ENCODE data around the gene ZFAND3. TPM values are rescaled to one million over a fixed set of nuclear protein-coding genes. Genes with fewer than 3 reads are reported as not detected.

ZFAND3 gene
- total and polyA plus RNA-seq, 3 donors from 2014 or later, result 104 to 329 (median 109) TPM

DNA sequence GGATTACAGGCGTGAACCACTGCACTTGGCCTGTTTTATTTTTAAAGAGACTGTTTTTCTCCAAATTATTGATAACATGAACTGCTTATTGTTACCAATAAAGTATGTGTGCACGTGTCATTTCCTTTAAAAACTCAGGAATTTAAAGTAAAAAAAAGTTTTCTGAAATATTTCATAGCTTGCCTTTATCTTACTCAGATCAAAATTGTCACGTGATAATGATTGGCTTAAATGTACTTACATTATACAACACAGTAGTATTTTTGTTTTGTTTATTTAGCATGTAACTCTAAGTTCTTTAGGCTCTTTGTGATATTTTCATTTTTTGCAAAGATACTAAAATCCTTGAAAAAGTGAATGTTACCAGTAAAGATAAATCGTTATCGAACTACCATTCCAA lies 174.1 kb downstream of the ZFAND3 start:
- no peak for DNase-seq
- H3K27me3 ChIP-seq, result no peaks in the 10 kb centered on the region
- H3K4me1 ChIP-seq, result peaks cover 19% of the 10 kb centered on the region
- WGBS, 2 donors, result 60 to 68% methylated on average over 5 of the region's 5 CpGs
- H3K36me3 ChIP-seq (ENCODE audit: low read depth, missing control alignments), result no peaks in the 10 kb centered on the region
- no peak for TF ChIP-seq POLR2A (IDR thresholded peaks at IDR 0.05)
- TF ChIP-seq, protein P1, sequence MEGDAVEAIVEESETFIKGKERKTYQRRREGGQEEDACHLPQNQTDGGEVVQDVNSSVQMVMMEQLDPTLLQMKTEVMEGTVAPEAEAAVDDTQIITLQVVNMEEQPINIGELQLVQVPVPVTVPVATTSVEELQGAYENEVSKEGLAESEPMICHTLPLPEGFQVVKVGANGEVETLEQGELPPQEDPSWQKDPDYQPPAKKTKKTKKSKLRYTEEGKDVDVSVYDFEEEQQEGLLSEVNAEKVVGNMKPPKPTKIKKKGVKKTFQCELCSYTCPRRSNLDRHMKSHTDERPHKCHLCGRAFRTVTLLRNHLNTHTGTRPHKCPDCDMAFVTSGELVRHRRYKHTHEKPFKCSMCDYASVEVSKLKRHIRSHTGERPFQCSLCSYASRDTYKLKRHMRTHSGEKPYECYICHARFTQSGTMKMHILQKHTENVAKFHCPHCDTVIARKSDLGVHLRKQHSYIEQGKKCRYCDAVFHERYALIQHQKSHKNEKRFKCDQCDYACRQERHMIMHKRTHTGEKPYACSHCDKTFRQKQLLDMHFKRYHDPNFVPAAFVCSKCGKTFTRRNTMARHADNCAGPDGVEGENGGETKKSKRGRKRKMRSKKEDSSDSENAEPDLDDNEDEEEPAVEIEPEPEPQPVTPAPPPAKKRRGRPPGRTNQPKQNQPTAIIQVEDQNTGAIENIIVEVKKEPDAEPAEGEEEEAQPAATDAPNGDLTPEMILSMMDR (IDR thresholded peaks at IDR 0.05), result no peak
- intact Hi-C loops (cut with DNase I; ENCODE audit: low total_unique reads), result no loop called here
- no peak overlapping the region for H3K27ac ChIP-seq
- H3K9me3 ChIP-seq, result no peaks in the 10 kb centered on the region
- H3K4me3 ChIP-seq, result no peak overlapping the region

- H3K27me3 ChIP-seq, result no peaks in the 10 kb centered on the region
- H3K4me3 ChIP-seq, result no peak overlapping the region
- no peaks in the 10 kb centered on the region for H3K9me3 ChIP-seq
- TF ChIP-seq, protein P1 (IDR thresholded peaks at IDR 0.05), result no peak
- TF ChIP-seq POLR2A (IDR thresholded peaks at IDR 0.05), result no peak
- H3K36me3 ChIP-seq (ENCODE audit: low read depth, missing control alignments), result no peaks in the 10 kb centered on the region
- no peak for DNase-seq
- WGBS, 2 donors, result 41 to 61% methylated on average over 2 of the region's 2 CpGs
- intact Hi-C loops (cut with DNase I; ENCODE audit: low total_unique reads), result no loop called here
- peaks cover 14% of the 10 kb centered on the region for H3K4me1 ChIP-seq
- no peak overlapping the region for H3K27ac ChIP-seq
Measured at GRCh38 chr6:37994223-37994622, 174.7 kb downstream of the ZFAND3 start.

GRCh38 chr6:37998366-37998765 lies 178.8 kb downstream of the ZFAND3 start:
- 96 to 97% methylated on average over 2 of the region's 2 CpGs for WGBS, 2 donors
- peaks cover 7% of the 10 kb centered on the region for H3K4me1 ChIP-seq
- DNase-seq, result no peak
- intact Hi-C loops (cut with DNase I; ENCODE audit: low total_unique reads), result no loop called here
- H3K9me3 ChIP-seq, result no peaks in the 10 kb centered on the region
- H3K36me3 ChIP-seq (ENCODE audit: low read depth, missing control alignments), result no peaks in the 10 kb centered on the region
- H3K27me3 ChIP-seq, result no peaks in the 10 kb centered on the region
- TF ChIP-seq, protein P1 (IDR thresholded peaks at IDR 0.05), result no peak
- TF ChIP-seq POLR2A (IDR thresholded peaks at IDR 0.05), result no peak
- H3K4me3 ChIP-seq, result no peak overlapping the region
- no peak overlapping the region for H3K27ac ChIP-seq

DNA sequence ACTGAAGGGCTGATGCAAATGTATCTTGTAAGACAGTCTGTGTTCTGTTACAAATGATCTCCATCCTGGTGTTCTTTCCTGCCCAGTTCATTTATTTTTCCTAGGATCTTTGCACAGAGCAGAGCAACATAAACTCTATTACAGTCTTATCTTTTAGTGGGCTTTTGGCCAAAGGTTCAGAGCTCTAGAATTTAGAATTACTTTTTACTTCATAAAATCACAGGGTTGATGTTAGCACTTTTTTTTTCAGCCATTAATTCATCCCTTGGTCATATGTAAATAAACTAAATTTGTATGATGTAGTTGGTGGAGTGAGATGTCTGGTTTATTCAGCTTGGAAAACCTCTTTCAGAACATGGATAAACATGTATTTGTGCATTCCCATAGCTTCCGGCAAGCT lies 181.9 kb downstream of the ZFAND3 start:
- WGBS, 2 donors, result 22 to 59% methylated on average over 1 of the region's 1 CpG
- Histone ChIP-seq H3K27ac (no peak overlapping the region), H3K9me3 (no peaks in the 10 kb centered on the region), H3K36me3 (ENCODE audit: low read depth, missing control alignments) (no peaks in the 10 kb centered on the region), H3K4me3 (no peak overlapping the region), H3K4me1 (no peaks in the 10 kb centered on the region), H3K27me3 (no peaks in the 10 kb centered on the region)
- no peak for TF ChIP-seq POLR2A (IDR thresholded peaks at IDR 0.05)
- TF ChIP-seq, protein P1 (IDR thresholded peaks at IDR 0.05), result no peak
- no peak for DNase-seq
- intact Hi-C loops (cut with DNase I; ENCODE audit: low total_unique reads), result no loop called here

- 91 to 93% methylated on average over 2 of the region's 2 CpGs for WGBS, 2 donors
- intact Hi-C loops (cut with DNase I; ENCODE audit: low total_unique reads), result no loop called here
- H3K27ac ChIP-seq, result no peak overlapping the region
- no peaks in the 10 kb centered on the region for H3K9me3 ChIP-seq
- no peak overlapping the region for H3K4me3 ChIP-seq
- no peaks in the 10 kb centered on the region for H3K36me3 ChIP-seq (ENCODE audit: low read depth, missing control alignments)
- TF ChIP-seq POLR2A (IDR thresholded peaks at IDR 0.05), result no peak
- TF ChIP-seq, protein P1 (IDR thresholded peaks at IDR 0.05), result no peak
- no peaks in the 10 kb centered on the region for H3K4me1 ChIP-seq
- no peak for DNase-seq
- H3K27me3 ChIP-seq, result no peaks in the 10 kb centered on the region
Measured at GRCh38 chr6:38004908-38005307, 185.4 kb downstream of the ZFAND3 start.

Data from testis (tissue), 3 donors.